ENCODE data around the gene VPS9D1. TPM values are rescaled to one million over a fixed set of nuclear protein-coding genes. Genes with fewer than 3 reads are reported as not detected.

The VPS9D1 gene
- total RNA-seq, 1 donor from 2014 or later: 12.6 TPM

DNA sequence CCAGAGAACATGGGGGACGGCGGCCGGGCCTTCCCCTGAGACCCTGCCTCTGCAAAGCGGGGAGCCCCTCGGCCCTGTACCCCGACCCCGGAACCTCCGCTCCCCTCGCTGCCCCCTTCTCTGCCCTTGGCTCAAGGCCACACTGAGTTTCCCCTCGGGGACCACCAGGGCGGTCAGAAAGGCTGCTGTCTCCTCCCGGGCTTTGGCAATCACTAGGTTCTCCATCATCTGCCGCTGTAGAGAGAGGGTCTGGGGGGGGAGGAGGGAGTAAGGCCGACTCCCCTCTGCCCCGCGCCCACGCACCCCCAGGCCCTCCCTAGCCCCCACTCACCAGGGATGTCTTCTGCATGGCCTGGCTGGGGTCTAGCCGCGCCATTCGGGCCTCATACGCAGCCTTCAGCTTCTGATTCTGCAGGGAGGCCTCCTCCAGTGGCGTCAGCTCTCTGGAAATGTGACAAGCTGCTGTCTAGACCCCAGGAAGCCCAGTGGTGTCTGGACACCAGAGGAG, 8.4 kb downstream of the VPS9D1 start:
- Histone ChIP-seq H3K4me3 (peak overlapping the region; percentile 29), H3K27ac (replicated peaks) (no peak overlapping the region), H3K4me1 (peaks cover 16% of the 10 kb centered on the region), H3K36me3 (no peaks in the 10 kb centered on the region), H3K27me3 (ENCODE audit: low read depth) (peaks cover 17% of the 10 kb centered on the region), H3K9me3 (replicated peaks) (no peaks in the 10 kb centered on the region)
- intact Hi-C loops (cut with micrococcal nuclease): no loop called here
- DNase-seq: no peak
- TF ChIP-seq, protein P1, sequence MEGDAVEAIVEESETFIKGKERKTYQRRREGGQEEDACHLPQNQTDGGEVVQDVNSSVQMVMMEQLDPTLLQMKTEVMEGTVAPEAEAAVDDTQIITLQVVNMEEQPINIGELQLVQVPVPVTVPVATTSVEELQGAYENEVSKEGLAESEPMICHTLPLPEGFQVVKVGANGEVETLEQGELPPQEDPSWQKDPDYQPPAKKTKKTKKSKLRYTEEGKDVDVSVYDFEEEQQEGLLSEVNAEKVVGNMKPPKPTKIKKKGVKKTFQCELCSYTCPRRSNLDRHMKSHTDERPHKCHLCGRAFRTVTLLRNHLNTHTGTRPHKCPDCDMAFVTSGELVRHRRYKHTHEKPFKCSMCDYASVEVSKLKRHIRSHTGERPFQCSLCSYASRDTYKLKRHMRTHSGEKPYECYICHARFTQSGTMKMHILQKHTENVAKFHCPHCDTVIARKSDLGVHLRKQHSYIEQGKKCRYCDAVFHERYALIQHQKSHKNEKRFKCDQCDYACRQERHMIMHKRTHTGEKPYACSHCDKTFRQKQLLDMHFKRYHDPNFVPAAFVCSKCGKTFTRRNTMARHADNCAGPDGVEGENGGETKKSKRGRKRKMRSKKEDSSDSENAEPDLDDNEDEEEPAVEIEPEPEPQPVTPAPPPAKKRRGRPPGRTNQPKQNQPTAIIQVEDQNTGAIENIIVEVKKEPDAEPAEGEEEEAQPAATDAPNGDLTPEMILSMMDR (IDR thresholded peaks at IDR 0.05; ENCODE audit: borderline replicate concordance): no peak

DNA sequence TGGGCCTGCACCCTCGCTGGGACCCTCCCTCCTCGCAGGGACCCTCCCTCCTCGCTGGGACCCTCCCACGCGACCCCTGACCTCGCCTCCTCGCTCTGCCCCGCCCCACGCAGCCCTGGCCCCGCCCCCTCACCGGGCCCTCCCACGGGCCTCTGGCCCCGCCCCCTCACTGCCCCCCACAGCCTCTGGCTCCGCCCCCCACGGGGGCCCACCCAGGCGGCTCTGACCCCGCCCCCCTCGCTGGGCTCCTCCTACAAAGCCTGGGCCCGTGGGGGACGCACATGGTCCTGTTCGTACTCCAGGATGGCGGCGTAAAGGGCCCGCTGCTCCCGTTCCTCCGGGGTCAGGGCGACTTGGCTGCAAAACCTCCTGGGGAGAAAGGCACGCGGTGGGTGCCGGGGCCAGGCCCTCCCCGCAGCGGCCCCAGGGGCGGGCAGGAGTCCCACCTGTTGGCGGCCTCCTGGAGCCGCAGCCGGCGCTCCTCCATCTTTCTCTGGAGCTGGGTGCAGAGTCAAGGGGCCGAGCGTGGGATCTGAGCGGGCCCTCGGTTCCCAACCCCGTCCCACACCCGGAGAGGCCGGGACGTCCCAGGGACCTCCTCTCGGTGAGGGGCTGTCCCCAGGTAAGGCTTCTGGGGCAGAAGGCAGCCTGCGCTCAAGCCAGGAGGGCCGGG, 9.0 kb downstream of the VPS9D1 start:
- H3K27ac ChIP-seq (replicated peaks): no peak overlapping the region
- TF ChIP-seq, protein P1 (IDR thresholded peaks at IDR 0.05; ENCODE audit: borderline replicate concordance): no peak
- no peaks in the 10 kb centered on the region for H3K36me3 ChIP-seq
- H3K9me3 ChIP-seq (replicated peaks): no peaks in the 10 kb centered on the region
- DNase-seq: no peak
- peaks cover 16% of the 10 kb centered on the region for H3K4me1 ChIP-seq
- H3K27me3 ChIP-seq (ENCODE audit: low read depth): peaks cover 17% of the 10 kb centered on the region
- intact Hi-C loops (cut with micrococcal nuclease): no loop called here
- peak overlapping the region; percentile 29 for H3K4me3 ChIP-seq

DNA sequence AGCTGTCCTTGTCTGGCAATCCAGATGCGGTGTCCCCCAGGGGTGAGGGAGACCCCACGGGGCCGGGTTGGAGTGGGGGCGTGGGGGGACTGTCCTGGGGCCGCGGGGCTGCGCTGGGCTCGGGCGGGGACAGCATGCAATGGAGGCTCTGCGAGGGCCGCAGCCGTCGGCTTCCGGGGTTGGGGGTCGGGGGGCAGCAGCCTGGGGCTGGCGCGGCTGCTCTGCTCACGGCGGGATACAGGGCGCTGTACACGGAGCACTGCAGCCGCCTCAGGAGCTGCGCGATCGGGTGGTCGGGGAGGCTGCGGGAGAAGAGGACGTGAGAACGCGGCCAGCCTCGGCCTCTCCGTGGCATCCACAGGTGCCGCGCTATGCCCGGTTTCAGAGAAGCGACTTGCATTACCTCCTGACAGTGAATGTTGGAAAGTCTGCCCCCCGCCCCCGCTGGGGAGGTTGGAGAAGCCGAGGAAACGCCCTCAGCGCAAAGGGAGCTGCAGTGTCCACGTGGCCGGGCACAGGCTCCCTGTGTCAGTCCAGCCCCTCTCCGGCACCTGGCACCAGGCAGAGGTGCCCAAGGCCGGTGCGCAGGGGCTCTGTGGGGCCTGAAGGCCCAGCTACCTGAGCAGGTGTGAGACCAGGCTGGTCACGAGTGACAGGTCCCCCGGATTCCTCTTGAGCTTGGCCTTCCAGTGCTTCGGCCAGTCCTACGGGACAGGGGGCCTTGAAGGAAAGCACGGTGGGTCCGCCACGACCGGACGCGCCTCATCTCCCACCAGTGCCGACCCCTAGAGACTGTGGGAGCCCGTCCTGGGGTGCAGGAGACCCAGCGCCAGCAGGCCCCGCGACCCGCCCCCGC, 9.8 kb downstream of the VPS9D1 start:
- peaks cover 17% of the 10 kb centered on the region for H3K27me3 ChIP-seq (ENCODE audit: low read depth)
- H3K4me3 ChIP-seq: no peak overlapping the region
- H3K36me3 ChIP-seq: no peaks in the 10 kb centered on the region
- DNase-seq: no peak
- TF ChIP-seq, protein P1 (IDR thresholded peaks at IDR 0.05; ENCODE audit: borderline replicate concordance): no peak
- H3K27ac ChIP-seq (replicated peaks): no peak overlapping the region
- H3K4me1 ChIP-seq: peaks cover 20% of the 10 kb centered on the region
- intact Hi-C loops (cut with micrococcal nuclease): no loop called here
- H3K9me3 ChIP-seq (replicated peaks): no peaks in the 10 kb centered on the region

DNA sequence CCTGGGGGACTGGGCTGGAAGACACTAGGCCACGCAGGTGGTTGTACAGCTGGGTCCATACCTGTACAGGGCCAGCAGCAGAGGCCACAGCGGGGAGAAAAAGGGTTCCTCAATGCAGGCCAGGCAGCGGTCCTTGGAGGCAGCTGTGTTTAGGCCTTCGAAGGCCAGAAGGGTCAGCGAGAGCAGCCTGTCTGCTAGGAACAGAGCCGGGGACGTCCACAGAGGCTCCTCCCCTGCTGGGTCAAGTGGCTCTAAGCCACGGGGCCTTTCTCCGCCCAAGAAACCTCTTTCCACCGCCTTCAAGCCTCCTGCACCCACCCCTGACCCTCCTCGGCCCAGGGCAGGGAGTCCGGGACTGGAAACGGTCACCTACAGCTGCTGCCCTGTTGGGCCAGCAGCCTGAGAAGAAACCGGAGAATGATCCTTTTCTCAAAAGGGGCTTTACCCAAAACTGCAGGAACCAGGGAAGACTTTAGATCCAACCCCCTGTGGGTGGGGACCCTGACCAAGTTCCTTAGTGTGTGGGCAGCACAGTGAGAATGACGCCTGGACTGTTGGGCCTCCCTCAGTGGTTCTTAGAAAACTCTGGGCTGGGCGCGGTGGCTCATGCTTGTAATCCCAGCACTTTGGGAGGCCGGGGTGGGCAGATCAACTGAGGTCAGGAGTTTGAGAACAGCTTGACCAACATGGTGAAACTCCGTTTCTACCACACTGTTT, 10.8 kb downstream of the VPS9D1 start:
- no peaks in the 10 kb centered on the region for H3K36me3 ChIP-seq
- no peak for DNase-seq
- TF ChIP-seq, protein P1 (IDR thresholded peaks at IDR 0.05; ENCODE audit: borderline replicate concordance): no peak
- intact Hi-C loops (cut with micrococcal nuclease): no loop called here
- no peak overlapping the region for H3K27ac ChIP-seq (replicated peaks)
- no peak overlapping the region for H3K4me3 ChIP-seq
- H3K27me3 ChIP-seq (ENCODE audit: low read depth): peaks cover 17% of the 10 kb centered on the region
- H3K4me1 ChIP-seq: peaks cover 21% of the 10 kb centered on the region
- no peaks in the 10 kb centered on the region for H3K9me3 ChIP-seq (replicated peaks)

DNA sequence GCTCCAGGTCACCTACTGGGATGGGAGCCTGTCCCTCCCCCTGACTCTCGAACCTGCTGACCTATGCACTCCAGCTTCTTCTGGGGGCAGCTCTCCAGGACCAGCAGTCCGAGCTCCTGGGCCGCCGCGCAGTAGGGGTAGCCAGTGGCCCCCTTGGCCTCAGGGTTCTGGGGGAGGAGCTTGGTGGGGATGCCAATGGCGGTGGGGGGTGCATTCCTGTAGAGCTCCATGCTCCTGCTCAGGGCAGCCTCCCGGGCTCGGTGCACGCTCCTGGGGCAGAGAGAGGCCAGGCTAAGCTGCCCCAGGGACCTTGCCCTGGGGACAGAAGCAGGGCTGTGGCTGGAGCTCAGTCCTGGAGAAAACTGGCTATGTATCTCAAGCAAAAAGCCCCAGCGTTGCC, 11.5 kb downstream of the VPS9D1 start:
- no peak overlapping the region for H3K27ac ChIP-seq (replicated peaks)
- no peaks in the 10 kb centered on the region for H3K9me3 ChIP-seq (replicated peaks)
- H3K36me3 ChIP-seq: no peaks in the 10 kb centered on the region
- no peak overlapping the region for H3K4me3 ChIP-seq
- peaks cover 14% of the 10 kb centered on the region for H3K27me3 ChIP-seq (ENCODE audit: low read depth)
- peaks cover 21% of the 10 kb centered on the region for H3K4me1 ChIP-seq
- no peak for DNase-seq
- TF ChIP-seq, protein P1 (IDR thresholded peaks at IDR 0.05; ENCODE audit: borderline replicate concordance): no peak
- intact Hi-C loops (cut with micrococcal nuclease): no loop called here

Measured in left ventricle myocardium inferior (tissue), 1 donor.